Kidney (tissue), 14 donors: Measurements from ENCODE around the gene SKI. TPM values are rescaled to one million over a fixed set of nuclear protein-coding genes. Genes with fewer than 3 reads are reported as not detected.
A peak's percentile ranks its signal among the peaks of the same experiment; 100 is the strongest.

ENCODE experiments used
- DNase-seq, 5 donors: peaks; one replicate each; pipeline ENCODE4 v3.0.0-alpha.2; 2013 to 2020
- FAIRE-seq: peaks from 2 replicates; lab custom pipeline; 2012; peaks lifted over from hg19 to GRCh38; lab: Jason Lieb, UNC
- H3K27ac ChIP-seq, 2 donors: one replicate each; pipeline ENCODE4 v1.7.0; 2013; ENCODE audit warnings: low read depth in 2 of 2, low read length in 2 of 2, inconsistent platforms in 1 of 2
- H3K27me3 ChIP-seq: one replicate; pipeline ENCODE4 v1.7.1; 2013; ENCODE audit warnings: low read length, inconsistent platforms; ENCODE audit not compliant: control insufficient read depth, insufficient read depth
- H3K36me3 ChIP-seq, 3 donors: one replicate each; pipeline versions ENCODE4 v1.7.0 to v1.7.1; 2013; ENCODE audit warnings: low read length in 3 of 3, control low read depth in 1 of 3, inconsistent platforms in 1 of 3; ENCODE audit not compliant: insufficient read depth in 3 of 3, control insufficient read depth in 2 of 3
- H3K4me1 ChIP-seq, 3 donors: one replicate each; pipeline versions ENCODE4 v1.7.0 to v1.7.1; 2013; ENCODE audit warnings: low read length in 3 of 3, inconsistent platforms in 1 of 3, low read depth in 1 of 3; ENCODE audit not compliant: control insufficient read depth in 2 of 3, insufficient read depth in 2 of 3
- H3K4me3 ChIP-seq, 3 donors: one replicate each; pipeline versions ENCODE4 v1.7.0 to v1.8.1; 2013; ENCODE audit warnings: low read length in 3 of 3, control low read depth in 1 of 3, inconsistent platforms in 1 of 3
- H3K9ac ChIP-seq, 3 donors: one replicate each; pipeline versions ENCODE4 v1.7.0 to v1.7.1; 2013; ENCODE audit warnings: low read length in 3 of 3, control low read depth in 1 of 3, inconsistent platforms in 1 of 3
- H3K9me3 ChIP-seq, 3 donors: one replicate each; pipeline versions ENCODE4 v1.7.0 to v1.7.1; 2013; ENCODE audit warnings: low read length in 3 of 3, control low read depth in 1 of 3, inconsistent platforms in 1 of 3; ENCODE audit not compliant: control insufficient read depth in 2 of 3, insufficient read depth in 1 of 3
- intact Hi-C: fragments of 100-400 bp; cut with DNase I; formaldehyde crosslinking; loops from one replicate; pipeline ENCODE4 v1.11.1; 2022
- polyA plus RNA-seq: library from polyadenylated mRNA; stranded (reverse); fragments of 350-450 nt; fragmentation: Illumina TruSeq; extraction: RNeasy Lipid Tissue Mini Kit (QIAGEN cat#74804); gene quantifications from one replicate; pipeline ENCODE4 v1.2.3, GENCODE V29; 2014; ENCODE audit warnings: low read depth, low replicate concordance; ENCODE audit not compliant: insufficient read depth
- total RNA-seq: library from RNA; stranded (reverse); fragmentation: NEBNext Ultra II Directional; extraction: Animal tissue kit (Norgen Biotek cat#: 25700); gene quantifications from one replicate; pipeline ENCODE4 v1.2.1, GENCODE V29; 2021
- TF ChIP-seq, protein P1 (sequence below): IDR thresholded peaks from 3 replicates; pipeline ENCODE4 v1.5.1; 2012; ENCODE audit warnings: mild to moderate bottlenecking, moderate library complexity, borderline replicate concordance; ENCODE audit not compliant: insufficient read depth; ENCODE audit errors: extremely low read depth
- donor health status: control.
- donor health status: control.
- donor health status: control.
- donor health status: control.
- donor health status: control.
- donor health status: DM: yes; HTN: yes; CAD: no.
- donor health status: Normal renal cell carcinoma (clear cell type).

SKI gene
- total and polyA plus RNA-seq, 2 donors from 2014 or later: 9.2 to 78.6 TPM

DNA sequence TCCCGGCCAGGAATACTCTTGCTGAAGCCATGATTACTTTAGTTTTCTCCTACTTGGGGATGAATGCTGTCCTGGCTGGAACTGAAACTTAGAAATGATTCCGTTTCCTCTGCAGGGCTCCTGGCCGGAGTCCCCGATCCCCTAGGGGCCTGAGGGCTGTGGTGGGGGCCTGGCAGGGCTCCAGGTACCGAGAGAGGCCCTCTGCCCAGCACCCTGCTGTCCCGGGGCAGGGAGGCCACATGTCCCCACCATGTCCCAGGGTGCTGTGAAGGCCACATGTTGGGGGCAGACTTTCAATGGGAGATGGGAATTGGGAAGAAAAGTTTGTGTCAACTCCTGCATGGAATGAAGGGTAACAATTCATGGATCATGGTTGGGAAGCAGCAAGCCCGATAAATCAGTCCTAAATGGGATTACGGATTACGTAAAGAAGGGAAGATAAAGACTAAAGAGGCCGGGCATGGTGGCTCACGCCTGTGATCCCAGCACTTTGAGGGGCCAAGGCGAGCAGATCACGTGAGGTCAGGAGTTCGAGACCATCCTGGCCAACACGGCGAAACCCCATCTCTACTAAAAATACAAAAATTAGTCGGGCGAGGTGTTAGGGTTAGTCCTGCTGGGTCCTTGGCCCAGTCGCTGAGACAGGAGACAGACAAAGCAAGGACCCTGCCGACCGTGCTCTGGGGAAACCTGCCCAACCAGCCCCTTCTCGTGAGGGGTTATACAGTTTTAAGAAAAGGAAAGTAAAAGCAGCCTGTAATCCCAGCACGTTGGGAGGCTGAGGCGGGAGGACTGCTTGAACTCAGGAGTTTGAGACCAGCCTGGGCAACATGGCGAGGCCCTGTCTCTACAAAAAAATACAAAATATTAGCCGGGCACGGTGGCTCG lies 125.7 kb downstream of the SKI start:
- Histone ChIP-seq H3K4me1 (no peaks in the 10 kb centered on the region), H3K9me3 (no peaks in the 10 kb centered on the region), H3K27ac (no peak overlapping the region), H3K36me3 (no peaks in the 10 kb centered on the region), H3K4me3 (no peak overlapping the region), H3K9ac (no peak overlapping the region), H3K27me3 (no peaks in the 10 kb centered on the region)
- TF ChIP-seq, protein P1, sequence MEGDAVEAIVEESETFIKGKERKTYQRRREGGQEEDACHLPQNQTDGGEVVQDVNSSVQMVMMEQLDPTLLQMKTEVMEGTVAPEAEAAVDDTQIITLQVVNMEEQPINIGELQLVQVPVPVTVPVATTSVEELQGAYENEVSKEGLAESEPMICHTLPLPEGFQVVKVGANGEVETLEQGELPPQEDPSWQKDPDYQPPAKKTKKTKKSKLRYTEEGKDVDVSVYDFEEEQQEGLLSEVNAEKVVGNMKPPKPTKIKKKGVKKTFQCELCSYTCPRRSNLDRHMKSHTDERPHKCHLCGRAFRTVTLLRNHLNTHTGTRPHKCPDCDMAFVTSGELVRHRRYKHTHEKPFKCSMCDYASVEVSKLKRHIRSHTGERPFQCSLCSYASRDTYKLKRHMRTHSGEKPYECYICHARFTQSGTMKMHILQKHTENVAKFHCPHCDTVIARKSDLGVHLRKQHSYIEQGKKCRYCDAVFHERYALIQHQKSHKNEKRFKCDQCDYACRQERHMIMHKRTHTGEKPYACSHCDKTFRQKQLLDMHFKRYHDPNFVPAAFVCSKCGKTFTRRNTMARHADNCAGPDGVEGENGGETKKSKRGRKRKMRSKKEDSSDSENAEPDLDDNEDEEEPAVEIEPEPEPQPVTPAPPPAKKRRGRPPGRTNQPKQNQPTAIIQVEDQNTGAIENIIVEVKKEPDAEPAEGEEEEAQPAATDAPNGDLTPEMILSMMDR: no peak
- FAIRE-seq (no peak), DNase-seq (peak in 1 of 5 donors; percentile 35)
- intact Hi-C loops: no loop called here

DNA sequence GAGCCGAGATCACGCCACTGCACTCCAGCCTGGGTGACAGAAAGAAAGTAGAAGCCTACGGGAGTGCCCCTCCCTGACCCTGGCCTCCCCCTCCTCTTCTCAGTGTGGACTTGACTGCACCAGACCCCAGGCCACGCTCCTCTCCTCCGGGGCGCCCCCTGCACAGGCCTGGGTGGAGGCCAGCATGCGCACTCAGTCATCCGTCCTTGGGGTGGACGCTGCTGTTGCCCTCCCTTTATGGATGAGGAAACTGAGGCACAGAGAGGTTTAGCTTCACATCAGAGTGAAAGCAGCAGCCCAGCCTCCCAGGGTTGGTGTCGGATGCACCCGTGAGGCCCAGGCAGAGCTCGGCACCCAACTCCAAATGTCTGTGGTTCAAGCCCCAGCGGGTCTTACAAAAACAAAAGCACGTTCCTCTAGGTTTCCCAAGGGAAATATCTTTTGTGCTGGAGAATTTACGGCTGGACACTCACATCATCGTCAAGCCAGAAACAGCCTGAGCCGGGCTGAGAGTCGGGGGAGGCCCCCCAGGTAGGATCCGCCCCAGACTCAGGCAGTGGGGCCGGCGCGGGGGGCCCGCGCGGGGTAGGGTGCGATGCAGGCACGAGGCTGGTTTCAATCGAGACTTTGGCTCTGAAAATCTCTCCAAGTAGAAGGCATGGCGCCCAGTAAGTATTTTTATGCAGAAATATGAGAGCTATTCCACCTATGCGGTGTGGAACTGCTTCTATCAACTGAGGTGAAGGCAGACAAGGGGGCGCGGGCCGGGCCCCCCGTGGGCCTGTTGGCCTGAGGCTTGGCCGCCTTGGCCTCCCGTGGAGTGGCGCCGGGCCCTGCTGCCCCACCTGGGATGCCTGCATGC lies 126.6 kb downstream of the SKI start:
- no peaks in the 10 kb centered on the region for H3K4me1 ChIP-seq
- no peak for FAIRE-seq
- H3K27me3 ChIP-seq: no peaks in the 10 kb centered on the region
- peak in 1 of 5 donors; percentile 61 for DNase-seq
- H3K4me3 ChIP-seq: no peak overlapping the region
- TF ChIP-seq, protein P1: no peak
- H3K9ac ChIP-seq: no peak overlapping the region
- H3K36me3 ChIP-seq: no peaks in the 10 kb centered on the region
- H3K9me3 ChIP-seq: no peaks in the 10 kb centered on the region
- no peak overlapping the region for H3K27ac ChIP-seq
- intact Hi-C loops: no loop called here

DNA sequence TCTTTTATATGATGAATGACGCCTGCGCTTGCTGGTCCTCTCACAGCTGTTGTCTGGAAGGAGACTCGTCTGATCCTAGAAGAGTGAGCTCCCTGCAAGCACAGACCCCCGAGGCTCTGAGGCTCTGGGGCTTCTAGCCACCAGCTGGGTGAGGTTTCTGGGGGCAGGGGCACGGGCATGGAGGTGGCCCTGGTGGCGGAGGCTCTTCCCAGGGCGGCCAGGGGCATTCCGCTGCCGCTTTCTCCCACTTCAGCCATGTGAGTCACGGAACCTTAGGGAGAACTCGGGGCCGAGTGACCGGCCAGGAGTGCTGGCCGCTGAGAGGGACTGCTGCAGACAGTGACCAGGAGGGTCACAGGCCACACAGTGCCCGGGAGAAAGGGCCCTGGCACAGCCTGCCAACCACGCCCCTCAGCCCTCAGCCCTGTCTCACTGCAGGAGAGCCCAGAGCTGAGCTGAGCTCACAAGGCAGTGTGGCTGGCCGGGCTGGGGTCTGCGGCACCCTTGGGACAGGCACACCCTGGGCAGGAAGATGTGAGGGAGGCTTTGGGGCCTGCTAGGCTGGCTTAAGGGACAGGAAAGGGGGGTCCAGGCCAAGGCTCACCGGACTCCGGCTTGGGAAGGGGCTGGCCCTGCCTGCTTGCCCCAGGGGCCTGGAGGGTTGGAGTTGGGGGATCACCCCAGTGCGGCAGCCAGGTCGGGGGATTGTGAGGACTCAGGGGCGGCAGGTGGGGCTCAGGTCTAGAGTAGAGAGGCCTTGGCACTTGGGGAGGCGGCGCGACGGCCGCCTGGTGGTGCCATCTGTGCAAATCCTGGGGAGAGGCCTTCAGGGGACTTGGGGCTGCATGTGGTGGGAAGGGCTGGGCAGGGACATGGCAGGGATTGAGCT lies 127.5 kb downstream of the SKI start:
- Histone ChIP-seq H3K9me3 (no peaks in the 10 kb centered on the region), H3K27me3 (no peaks in the 10 kb centered on the region), H3K9ac (no peak overlapping the region), H3K36me3 (no peaks in the 10 kb centered on the region), H3K27ac (no peak overlapping the region), H3K4me1 (no peaks in the 10 kb centered on the region), H3K4me3 (no peak overlapping the region)
- peak in 1 of 5 donors; percentile 59 for DNase-seq
- TF ChIP-seq, protein P1: no peak
- FAIRE-seq: no peak
- intact Hi-C loops: no loop called here
